ENCODE results near the gene IMP4. TPM values are rescaled to one million over a fixed set of nuclear protein-coding genes. Genes with fewer than 3 reads are reported as not detected.

Gene IMP4
- total RNA-seq, 1 experiment from 2014 or later: 101 TPM

DNA sequence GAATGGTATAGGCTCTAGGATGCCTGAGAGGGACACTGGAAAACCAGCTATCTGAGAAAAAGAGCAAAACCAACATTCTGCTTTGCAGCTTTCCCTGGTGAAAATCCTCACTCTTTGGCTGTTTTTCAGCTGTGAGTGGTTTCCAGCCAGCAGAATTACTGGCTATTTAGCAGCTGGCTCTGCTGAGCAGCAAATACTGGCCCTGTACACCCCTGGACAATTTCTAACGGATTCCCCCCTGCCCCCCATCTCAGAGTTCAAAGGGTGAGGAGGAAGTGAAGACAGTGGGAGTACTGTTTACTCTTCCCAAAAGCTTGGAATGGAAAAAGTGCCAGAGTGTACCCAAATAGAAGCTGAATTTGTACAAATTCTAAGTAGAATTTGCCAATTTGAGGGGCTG is 26.1 kb upstream of the IMP4 start:
- peaks cover 7% of the 10 kb centered on the region for H3K27me3 Mint-ChIP-seq (ENCODE audit: low read depth)

More for the DNA sequence above, 26.1 kb upstream of the IMP4 start:
- Histone ChIP-seq H2BK120ac (ENCODE audit: low read depth, low read length, poor library complexity, severe bottlenecking) (no peak overlapping the region), H3K4ac (ENCODE audit: low read depth, low read length) (no peak overlapping the region), H3T11ph (ENCODE audit: low read length) (no peak overlapping the region), H3K4me1 (ENCODE audit: insufficient read depth, low read length) (no peaks in the 10 kb centered on the region), H2BK15ac (ENCODE audit: low read depth, low read length) (no peak overlapping the region), H3K27ac (ENCODE audit: insufficient read length, low read depth, low read length) (no peak overlapping the region), H3K18ac (ENCODE audit: insufficient read length, low read depth, low read length) (no peak overlapping the region), H4K20me1 (ENCODE audit: control insufficient read depth, insufficient read depth, insufficient read length) (no peaks in the 10 kb centered on the region), H3K79me1 (ENCODE audit: insufficient read depth, low read depth, low read length, poor library complexity, severe bottlenecking) (no peaks in the 10 kb centered on the region), H3K23ac (ENCODE audit: insufficient read length, low read depth, low read length) (no peak overlapping the region), H4K8ac (replicated peaks; ENCODE audit: insufficient read length, low read depth, low read length) (no peak overlapping the region), H4K91ac (ENCODE audit: insufficient read length, low read depth, low read length) (no peak overlapping the region), H3K27me3 (ENCODE audit: insufficient read depth, low read length) (no peaks in the 10 kb centered on the region), H3K23me2 (ENCODE audit: insufficient read length, low read depth, low read length, poor library complexity, severe bottlenecking) (no peaks in the 10 kb centered on the region), H2AFZ (ENCODE audit: low read length) (no peak overlapping the region), H2BK12ac (ENCODE audit: insufficient read length, low read depth, low read length) (no peak overlapping the region), H3K79me2 (ENCODE audit: insufficient read depth, low read length) (no peaks in the 10 kb centered on the region), H2BK20ac (ENCODE audit: low read depth, low read length, poor library complexity, severe bottlenecking) (no peak overlapping the region), H3K4me2 (ENCODE audit: insufficient read depth, insufficient read length, low read length) (no peak overlapping the region), H2AK5ac (ENCODE audit: insufficient read length, low read length) (no peak overlapping the region), H3K9ac (ENCODE audit: extremely low read depth, insufficient read length, low read length) (no peak overlapping the region), H3K14ac (ENCODE audit: insufficient read depth, low read length) (no peak overlapping the region), H3K56ac (ENCODE audit: insufficient read length, low read depth, low read length) (no peak overlapping the region), H2BK5ac (ENCODE audit: insufficient read length, low read length) (no peak overlapping the region), H4K5ac (ENCODE audit: insufficient read length, low read depth, low read length) (no peak overlapping the region), H3K9me3 (ENCODE audit: control insufficient read depth, low read depth, low read length) (no peaks in the 10 kb centered on the region)
- no peak for DNase-seq
- no peak overlapping the region for H3K27ac Mint-ChIP-seq
- no peaks in the 10 kb centered on the region for H3K36me3 Mint-ChIP-seq (ENCODE audit: insufficient read depth in 1 of 3, low read depth in 3 of 3)
- H3K4me1 Mint-ChIP-seq: no peaks in the 10 kb centered on the region
- no peaks in the 10 kb centered on the region for H3K9me3 Mint-ChIP-seq
- WGBS (ENCODE audit: extremely low coverage, insufficient read length, low lambda C conversion rate): no CpG with 5 or more reads among the region's 1 CpG
- TF ChIP-seq, protein P1, sequence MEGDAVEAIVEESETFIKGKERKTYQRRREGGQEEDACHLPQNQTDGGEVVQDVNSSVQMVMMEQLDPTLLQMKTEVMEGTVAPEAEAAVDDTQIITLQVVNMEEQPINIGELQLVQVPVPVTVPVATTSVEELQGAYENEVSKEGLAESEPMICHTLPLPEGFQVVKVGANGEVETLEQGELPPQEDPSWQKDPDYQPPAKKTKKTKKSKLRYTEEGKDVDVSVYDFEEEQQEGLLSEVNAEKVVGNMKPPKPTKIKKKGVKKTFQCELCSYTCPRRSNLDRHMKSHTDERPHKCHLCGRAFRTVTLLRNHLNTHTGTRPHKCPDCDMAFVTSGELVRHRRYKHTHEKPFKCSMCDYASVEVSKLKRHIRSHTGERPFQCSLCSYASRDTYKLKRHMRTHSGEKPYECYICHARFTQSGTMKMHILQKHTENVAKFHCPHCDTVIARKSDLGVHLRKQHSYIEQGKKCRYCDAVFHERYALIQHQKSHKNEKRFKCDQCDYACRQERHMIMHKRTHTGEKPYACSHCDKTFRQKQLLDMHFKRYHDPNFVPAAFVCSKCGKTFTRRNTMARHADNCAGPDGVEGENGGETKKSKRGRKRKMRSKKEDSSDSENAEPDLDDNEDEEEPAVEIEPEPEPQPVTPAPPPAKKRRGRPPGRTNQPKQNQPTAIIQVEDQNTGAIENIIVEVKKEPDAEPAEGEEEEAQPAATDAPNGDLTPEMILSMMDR (conservative IDR thresholded peaks at IDR 0.05): no peak
- no peak overlapping the region for H3K4me3 Mint-ChIP-seq

Data from H9 (cell line).